H9 (cell line): ENCODE measurements around the gene MEG3. TPM values are rescaled to one million over a fixed set of nuclear protein-coding genes. Genes with fewer than 3 reads are reported as not detected.
A peak's percentile ranks its signal among the peaks of the same experiment; 100 is the strongest.

Experiments used
- DNase-seq: peaks from one replicate; pipeline ENCODE4 v3.0.0-alpha.2; 2017
- H2AFZ ChIP-seq: one replicate; pipeline ENCODE4 v1.6.1; 2013; ENCODE audit warnings: mild to moderate bottlenecking, low read length, control low read depth, moderate library complexity
- H2AK5ac ChIP-seq: 2 replicates; pipeline ENCODE4 v1.6.1; 2013; ENCODE audit warnings: low read length, control low read depth, mixed read lengths; ENCODE audit not compliant: insufficient read length
- H2BK120ac ChIP-seq: one replicate; pipeline ENCODE4 v1.6.1; 2013; ENCODE audit warnings: low read depth, mild to moderate bottlenecking, low read length, control low read depth, inconsistent platforms; ENCODE audit not compliant: poor library complexity, severe bottlenecking
- H2BK12ac ChIP-seq: 2 replicates; pipeline ENCODE4 v1.6.1; 2013; ENCODE audit warnings: low read length, control low read depth, mixed read lengths, low read depth; ENCODE audit not compliant: insufficient read length
- H2BK15ac ChIP-seq: 2 replicates; pipeline ENCODE4 v1.6.1; 2013; ENCODE audit warnings: low read depth, low read length, control low read depth
- H2BK20ac ChIP-seq: one replicate; pipeline ENCODE4 v1.6.1; 2013; ENCODE audit warnings: low read depth, mild to moderate bottlenecking, low read length, control low read depth, inconsistent platforms; ENCODE audit not compliant: poor library complexity, severe bottlenecking
- H2BK5ac ChIP-seq: 2 replicates; pipeline ENCODE4 v1.6.1; 2013; ENCODE audit warnings: low read length, control low read depth, mixed read lengths; ENCODE audit not compliant: insufficient read length
- H3K14ac ChIP-seq: 2 replicates; pipeline ENCODE4 v1.6.1; 2013; ENCODE audit warnings: low read length, control low read depth; ENCODE audit not compliant: insufficient read depth
- H3K18ac ChIP-seq: 2 replicates; pipeline ENCODE4 v1.6.1; 2013; ENCODE audit warnings: low read depth, mild to moderate bottlenecking, mixed read lengths, low read length, control low read depth; ENCODE audit not compliant: insufficient read length
- H3K23ac ChIP-seq: 2 replicates; pipeline ENCODE4 v1.6.1; 2013; ENCODE audit warnings: low read length, control low read depth, mixed read lengths, low read depth; ENCODE audit not compliant: insufficient read length
- H3K23me2 ChIP-seq: 2 replicates; pipeline ENCODE4 v1.6.1; 2013; ENCODE audit warnings: low read depth, mild to moderate bottlenecking, mixed read lengths, low read length, control low read depth; ENCODE audit not compliant: insufficient read length, poor library complexity, severe bottlenecking
- H3K27ac ChIP-seq: 2 replicates; pipeline ENCODE4 v1.5.1; 2013; ENCODE audit warnings: low read length, control low read depth, mixed read lengths, low read depth; ENCODE audit not compliant: insufficient read length
- H3K27me3 ChIP-seq: 2 replicates; pipeline ENCODE4 v1.6.1; 2013; ENCODE audit warnings: low read length, control low read depth, inconsistent platforms; ENCODE audit not compliant: insufficient read depth
- H3K4ac ChIP-seq: 2 replicates; pipeline ENCODE4 v1.6.1; 2013; ENCODE audit warnings: low read depth, mild to moderate bottlenecking, control low read depth, inconsistent platforms, low read length, moderate library complexity
- H3K4me1 ChIP-seq: 2 replicates; pipeline ENCODE4 v1.6.1; 2013; ENCODE audit warnings: low read length, control low read depth, inconsistent platforms; ENCODE audit not compliant: insufficient read depth
- H3K4me2 ChIP-seq: 2 replicates; pipeline ENCODE4 v1.6.1; 2013; ENCODE audit warnings: low read length, control low read depth, mixed read lengths; ENCODE audit not compliant: insufficient read length, insufficient read depth
- H3K56ac ChIP-seq: 2 replicates; pipeline ENCODE4 v1.6.1; 2013; ENCODE audit warnings: low read depth, mild to moderate bottlenecking, mixed read lengths, low read length, control low read depth; ENCODE audit not compliant: insufficient read length
- H3K79me1 ChIP-seq: 2 replicates; pipeline ENCODE4 v1.6.1; 2013; ENCODE audit warnings: low read depth, mild to moderate bottlenecking, moderate library complexity, low read length, control low read depth, inconsistent platforms; ENCODE audit not compliant: insufficient read depth, poor library complexity, severe bottlenecking
- H3K79me2 ChIP-seq: 2 replicates; pipeline ENCODE4 v1.6.1; 2013; ENCODE audit warnings: low read length, control low read depth, inconsistent platforms; ENCODE audit not compliant: insufficient read depth
- H3K9ac ChIP-seq: 2 replicates; pipeline ENCODE4 v1.6.1; 2013; ENCODE audit warnings: low read length, control low read depth, mixed read lengths; ENCODE audit not compliant: insufficient read length; ENCODE audit errors: extremely low read depth
- H3K9me3 ChIP-seq: one replicate; pipeline ENCODE4 v1.6.1; 2013; ENCODE audit warnings: low read depth, low read length, inconsistent platforms; ENCODE audit not compliant: control insufficient read depth
- H3T11ph ChIP-seq: one replicate; pipeline ENCODE4 v1.6.1; 2013; ENCODE audit warnings: mild to moderate bottlenecking, low read length, control low read depth, inconsistent platforms
- H4K20me1 ChIP-seq: one replicate; pipeline ENCODE4 v1.6.1; 2013; ENCODE audit not compliant: control insufficient read depth, insufficient read length, insufficient read depth
- H4K5ac ChIP-seq: 2 replicates; pipeline ENCODE4 v1.6.1; 2013; ENCODE audit warnings: low read depth, mild to moderate bottlenecking, mixed read lengths, low read length, control low read depth; ENCODE audit not compliant: insufficient read length
- H4K8ac ChIP-seq: replicated peaks from 2 replicates; pipeline ENCODE4 v1.6.1; 2013; ENCODE audit warnings: low read length, control low read depth, mixed read lengths, low read depth; ENCODE audit not compliant: insufficient read length
- H4K91ac ChIP-seq: 2 replicates; pipeline ENCODE4 v1.6.1; 2013; ENCODE audit warnings: low read depth, mild to moderate bottlenecking, moderate library complexity, mixed read lengths, low read length, control low read depth; ENCODE audit not compliant: insufficient read length
- H3K27ac Mint-ChIP-seq, 3 experiments: 2 replicates in 2 of 3; 3 replicates in 1 of 3; pipeline ENCODE4 v1.8.0; 2020 to 2021; ENCODE audit warnings: mixed read lengths in 3 of 3, mild to moderate bottlenecking in 1 of 3, moderate library complexity in 1 of 3
- H3K27me3 Mint-ChIP-seq: 2 replicates; pipeline ENCODE4 v1.8.0; 2021; ENCODE audit warnings: low read depth, mild to moderate bottlenecking, moderate library complexity, mixed read lengths
- H3K36me3 Mint-ChIP-seq, 3 experiments: 2 replicates in 2 of 3; 3 replicates in 1 of 3; pipeline ENCODE4 v1.8.0; 2020 to 2021; ENCODE audit warnings: low read depth in 3 of 3, mixed read lengths in 3 of 3; ENCODE audit not compliant: insufficient read depth in 1 of 3
- H3K4me1 Mint-ChIP-seq, 2 experiments: 2 replicates each; pipeline ENCODE4 v1.8.0; 2020; ENCODE audit warnings: mixed read lengths in 2 of 2
- H3K4me3 Mint-ChIP-seq, 2 experiments: 2 replicates in 1 of 2; 3 replicates in 1 of 2; pipeline ENCODE4 v1.8.0; 2020 to 2021; ENCODE audit warnings: mild to moderate bottlenecking in 2 of 2, mixed read lengths in 2 of 2, moderate library complexity in 1 of 2
- H3K9me3 Mint-ChIP-seq, 2 experiments: 2 replicates in 1 of 2; 3 replicates in 1 of 2; pipeline ENCODE4 v1.8.0; 2020; ENCODE audit warnings: mild to moderate bottlenecking in 2 of 2, mixed read lengths in 2 of 2, moderate library complexity in 1 of 2
- CTCF ChIP-seq: fragments of 200-600 bp; sonication (generic); conservative IDR thresholded peaks from 3 replicates; pipeline ENCODE4 v1.8.0; 2021; ENCODE audit warnings: antibody characterized with exemption, mild to moderate bottlenecking
- WGBS: extraction: QIAGEN DNeasy Blood & Tissue Kit; methylation state at CpG from one replicate; pipeline ENCODE4 v1.1.7; 2013; ENCODE audit warnings: missing lambda C conversion rate, low lambda C conversion rate, mixed read lengths; ENCODE audit not compliant: insufficient read length; ENCODE audit errors: extremely low coverage; 5-methylcytosine and 5-hydroxymethylcytosine counted together
- total RNA-seq: library from RNA; stranded (reverse); gene quantifications from 2 replicates; pipeline ENCODE4 v1.2.1, GENCODE V29; 2021

The MEG3 gene
- total RNA-seq, 1 experiment from 2014 or later: 0.52 TPM

- no peak overlapping the region for H2AK5ac ChIP-seq
- no peak overlapping the region for H3K4ac ChIP-seq
- no peak overlapping the region for H2BK5ac ChIP-seq
- no peak overlapping the region for H2BK15ac ChIP-seq
- peaks cover 6% of the 10 kb centered on the region; the same call in 1 of the 2 replicates for H3K4me1 ChIP-seq
- H3K27me3 ChIP-seq: no peaks in the 10 kb centered on the region
- H3K9me3 ChIP-seq: no peaks in the 10 kb centered on the region
- no peak overlapping the region for H3K23ac ChIP-seq
- no peak overlapping the region for H4K8ac ChIP-seq
- no peak overlapping the region for H2BK12ac ChIP-seq
- H3K23me2 ChIP-seq: no peaks in the 10 kb centered on the region
- no peak overlapping the region for H3K4me2 ChIP-seq
- Mint-ChIP-seq H3K27me3 (peaks cover 2% of the 10 kb centered on the region; the same call in 1 of the 2 replicates), H3K36me3 (no peaks in the 10 kb centered on the region), H3K27ac (peak overlapping the region in 1 of 3 experiments; percentile 39; a peak in 2 of 7 replicates), H3K4me1 (peaks cover 42 to 58% of the 10 kb centered on the region in 2 experiments), H3K4me3 (no peak overlapping the region), H3K9me3 (no peaks in the 10 kb centered on the region)
- H3K79me1 ChIP-seq: no peaks in the 10 kb centered on the region
- H3K79me2 ChIP-seq: no peaks in the 10 kb centered on the region
- no peak overlapping the region for H3K56ac ChIP-seq
- H3K18ac ChIP-seq: no peak overlapping the region
- no peak overlapping the region for H3T11ph ChIP-seq
- H2BK120ac ChIP-seq: no peak overlapping the region
- H2BK20ac ChIP-seq: no peak overlapping the region
- no peak for DNase-seq
- TF ChIP-seq CTCF: no peak
- H3K14ac ChIP-seq: peak overlapping the region; percentile 45
- no peak overlapping the region for H3K9ac ChIP-seq
- H4K91ac ChIP-seq: no peak overlapping the region
- WGBS: no CpG with 5 or more reads among the region's 15 CpGs
- no peak overlapping the region for H2AFZ ChIP-seq
- no peak overlapping the region for H4K5ac ChIP-seq
- no peaks in the 10 kb centered on the region for H4K20me1 ChIP-seq
- H3K27ac ChIP-seq: no peak overlapping the region
Measured at GRCh38 chr14:100841761-100842403, 16.0 kb downstream of the MEG3 start.
